GM19328 (cell line): ENCODE measurements around the gene OR2AT4.
"Not testable (repeated sequence)": the region's sequence is repeated elsewhere in the genome, so short reads cannot be mapped to it uniquely, and the experiment has no call there.

ENCODE experiments used
- ATAC-seq: cut with Tn5 transposase; IDR thresholded peaks from one replicate; pipeline ENCODE4 v1.9.1; 2021; ENCODE audit warnings: mild to moderate bottlenecking, moderate library complexity; ENCODE audit not compliant: unreplicated experiment

The OR2AT4 gene

DNA sequence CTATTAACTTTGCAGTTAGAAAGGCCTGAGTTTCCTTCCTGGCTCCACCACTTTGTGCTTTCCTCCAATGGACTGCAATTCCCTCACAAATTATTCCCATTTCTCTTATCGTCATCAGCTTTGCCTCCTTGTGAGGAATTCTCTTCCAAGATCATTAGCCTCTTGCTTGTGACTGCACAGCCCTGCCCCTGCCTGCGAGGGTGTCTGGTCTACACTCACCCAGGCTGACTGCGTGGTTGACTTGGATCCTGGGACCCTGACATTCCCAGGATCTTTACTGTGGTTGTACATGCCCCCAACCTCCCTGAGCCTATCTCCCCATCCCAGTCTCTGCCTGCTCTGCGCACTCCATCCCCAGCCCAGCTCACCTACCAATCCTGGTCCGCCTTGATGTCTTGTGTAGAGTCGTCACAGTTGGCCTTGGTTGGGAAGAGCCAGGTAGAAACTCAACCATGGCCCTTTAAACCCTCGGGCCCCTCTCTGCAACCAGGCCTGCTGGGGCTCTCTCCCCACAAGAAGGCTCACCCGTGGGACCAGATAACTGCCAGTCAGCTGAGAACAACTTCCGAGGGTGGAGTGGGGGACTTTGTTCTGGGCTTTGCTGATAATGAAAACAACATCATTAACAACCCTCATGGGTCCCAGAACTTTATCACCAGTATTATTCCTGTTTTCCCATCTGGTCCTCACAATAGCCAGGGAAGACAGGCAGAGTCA lies at the start of gene OR2AT4:
TSS of gene OR2AT4 (minus strand) at position 421 of the 717 bp plus-strand sequence.
- no peak for ATAC-seq

- no peak for ATAC-seq
Measured at GRCh38 chr11:75145972-75146519, 49.4 kb upstream of the OR2AT4 start.

- ATAC-seq = no peak
Measured at GRCh38 chr11:75145196-75145971, 48.7 kb upstream of the OR2AT4 start.

- no peak for ATAC-seq
Measured at GRCh38 chr11:75144716-75145014, 48.0 kb upstream of the OR2AT4 start.

- no peak for ATAC-seq
Measured at GRCh38 chr11:75143420-75143731, 46.7 kb upstream of the OR2AT4 start.

DNA sequence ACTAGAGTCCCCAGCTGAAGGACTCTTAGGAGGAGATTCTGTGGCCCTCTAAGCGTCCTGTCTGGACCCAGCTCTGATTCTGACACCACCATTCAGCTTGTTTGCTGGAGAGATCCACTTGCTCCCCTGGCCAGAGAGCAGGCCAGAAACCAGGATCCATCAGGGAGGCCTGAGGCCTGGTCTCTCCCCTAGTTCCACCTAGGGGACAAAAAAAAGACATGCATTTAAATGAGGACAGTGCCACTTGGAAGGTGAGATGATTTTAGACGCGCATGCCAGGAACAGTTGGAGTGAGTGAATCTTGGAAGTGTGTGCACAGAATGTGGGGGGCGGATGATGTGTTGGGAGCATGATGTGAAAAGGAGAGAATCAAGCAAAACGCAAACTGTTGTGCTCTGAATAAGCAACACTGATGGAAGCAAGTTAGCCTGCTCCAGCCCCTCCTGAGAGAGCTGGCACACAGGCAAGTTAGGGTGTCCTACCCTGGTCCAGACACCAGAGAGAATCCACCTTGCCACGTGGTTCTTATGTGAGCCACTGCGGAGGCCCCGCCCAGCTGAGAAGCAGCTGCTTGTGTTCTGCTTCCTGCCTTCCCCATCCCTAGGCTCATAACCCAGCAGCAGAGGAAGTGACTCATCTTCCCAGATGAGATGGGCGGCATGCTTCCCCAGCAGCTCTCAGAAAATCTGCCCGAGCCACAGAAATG lies 46.2 kb upstream of the OR2AT4 start:
- ATAC-seq = no peak

DNA sequence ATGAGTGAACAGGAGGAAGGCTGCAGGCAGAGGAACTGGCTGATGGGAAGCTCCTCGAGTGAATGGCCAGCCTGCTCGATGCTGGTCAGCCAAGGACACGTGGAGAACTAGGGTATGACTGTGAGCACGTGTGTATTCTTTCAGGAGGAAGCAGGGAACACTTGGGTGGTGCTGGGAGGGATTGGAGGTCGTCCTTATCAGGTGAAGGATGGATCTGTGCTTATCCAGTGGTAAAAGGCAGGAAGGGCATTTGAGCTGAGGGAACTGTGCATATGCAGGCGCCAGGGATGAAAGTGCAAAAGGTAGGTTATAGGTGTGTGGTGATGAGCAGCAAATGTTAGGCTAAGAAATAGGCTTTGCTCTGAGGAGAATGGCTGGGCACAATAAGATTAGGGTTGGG lies 44.5 kb upstream of the OR2AT4 start:
- no peak for ATAC-seq

GRCh38 chr11:75140269-75141138 lies 43.8 kb upstream of the OR2AT4 start:
- no peak for ATAC-seq

DNA sequence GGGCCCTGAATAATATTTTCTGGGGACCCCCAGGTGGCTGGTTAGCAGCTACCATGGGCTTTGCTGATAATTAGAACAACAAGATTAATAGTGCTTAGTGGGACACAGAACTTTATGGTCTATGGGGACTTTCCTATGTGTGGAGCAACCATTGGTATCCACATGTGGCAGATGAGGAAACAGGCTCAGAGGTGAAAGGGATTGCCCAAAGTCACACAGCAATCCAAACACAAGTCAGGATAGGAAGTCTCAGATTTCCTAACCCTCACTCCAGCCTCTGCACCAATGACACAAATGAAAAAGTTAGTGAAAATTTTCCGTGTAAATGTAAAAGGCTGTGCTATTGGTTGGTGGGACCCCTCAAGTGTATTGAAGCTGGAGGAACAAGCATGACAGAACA lies 39.0 kb upstream of the OR2AT4 start:
- no peak for ATAC-seq

- no peak for ATAC-seq
Measured at GRCh38 chr11:75135021-75135650, 38.5 kb upstream of the OR2AT4 start.

DNA sequence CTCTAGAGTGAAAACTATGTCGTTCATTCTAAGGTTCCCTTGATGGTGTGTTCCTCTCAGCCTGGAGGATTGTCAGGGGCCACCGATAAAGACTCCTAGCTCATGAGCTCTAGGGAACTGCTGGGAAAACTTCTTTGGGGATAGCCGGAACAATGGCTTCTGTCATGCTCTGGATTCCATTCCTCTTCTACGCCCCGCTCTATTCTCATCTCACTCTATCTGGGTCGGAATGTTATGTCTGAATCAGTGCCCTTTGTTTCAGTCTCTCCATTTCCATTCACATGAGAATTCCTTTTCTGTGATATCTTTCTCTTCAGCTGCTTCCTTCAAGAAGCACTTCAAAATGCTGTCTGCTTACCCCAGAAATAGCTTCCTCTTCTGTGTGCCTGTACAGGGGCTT lies 37.3 kb upstream of the OR2AT4 start:
- ATAC-seq = no peak

DNA sequence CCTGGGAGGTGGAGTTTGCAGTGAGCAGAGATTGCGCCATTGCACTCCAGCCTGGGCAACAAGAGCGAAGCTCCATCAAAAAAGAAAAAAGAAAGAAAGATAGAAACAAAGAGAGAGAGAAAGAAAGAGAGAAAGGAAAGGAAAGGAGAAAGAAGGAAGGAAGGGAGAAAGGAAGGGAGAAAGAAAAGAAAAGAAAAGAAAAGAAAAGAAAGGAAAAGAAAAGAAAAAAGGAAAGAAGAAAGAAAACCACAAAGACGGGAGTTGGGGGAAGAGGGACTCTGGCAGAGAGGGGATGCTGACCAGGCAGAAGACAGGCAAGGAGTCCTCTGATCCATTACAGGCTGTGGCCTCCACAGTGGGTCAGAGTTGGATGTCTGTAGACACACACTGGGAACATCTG lies 35.4 kb upstream of the OR2AT4 start:
- no peak for ATAC-seq

- ATAC-seq = no peak
Measured at GRCh38 chr11:75126564-75126963, 29.9 kb upstream of the OR2AT4 start.

- no peak for ATAC-seq
Measured at GRCh38 chr11:75118577-75118976, 21.9 kb upstream of the OR2AT4 start.

DNA sequence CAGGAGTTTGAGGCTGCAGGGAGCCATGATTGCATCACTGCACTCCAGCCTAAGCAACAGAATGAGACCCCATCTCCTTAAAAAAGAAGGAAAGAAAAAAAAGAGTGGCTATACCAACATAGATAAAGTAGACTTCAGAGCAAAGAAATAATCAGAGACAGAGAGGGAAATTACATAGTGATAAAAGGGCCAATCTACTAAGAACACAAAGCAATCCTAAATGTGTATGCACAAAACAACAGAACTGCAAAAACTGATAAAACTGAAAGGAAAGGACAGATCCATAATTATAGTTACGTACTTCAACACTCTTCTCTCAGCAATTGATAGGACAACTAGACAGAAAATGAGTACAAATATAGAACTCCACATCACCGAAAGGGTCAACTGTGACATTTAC lies 17.8 kb upstream of the OR2AT4 start:
- ATAC-seq = no peak

GRCh38 chr11:75113030-75113429 lies 16.4 kb upstream of the OR2AT4 start:
- ATAC-seq = no peak

DNA sequence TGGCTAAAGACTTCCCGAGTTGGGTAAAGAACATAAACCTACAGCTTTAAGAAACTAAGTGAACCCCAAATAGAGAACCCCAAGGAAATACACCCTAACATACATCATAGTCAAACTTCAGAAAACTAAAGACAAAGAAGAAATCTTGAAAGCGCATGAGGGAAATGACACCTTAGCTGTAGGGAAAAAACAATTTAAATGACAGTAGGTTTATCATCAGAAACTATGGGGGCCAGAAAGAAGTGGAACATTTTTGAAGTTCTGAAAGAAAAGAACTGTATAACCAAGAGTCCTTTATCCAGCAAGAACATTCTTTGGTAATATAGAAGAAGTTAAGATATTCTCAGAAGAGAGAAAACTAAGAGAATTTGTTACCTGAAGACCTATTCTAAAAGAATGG lies 15.5 kb upstream of the OR2AT4 start:
- ATAC-seq = no peak

- ATAC-seq = no peak
Measured at GRCh38 chr11:75107187-75107586, 10.5 kb upstream of the OR2AT4 start.

- ATAC-seq = not testable (repeated sequence)
Measured at GRCh38 chr11:75105967-75106681, 9.4 kb upstream of the OR2AT4 start.

- ATAC-seq = no peak
Measured at GRCh38 chr11:75105462-75105925, 8.8 kb upstream of the OR2AT4 start.
